Measurements from ENCODE around the gene RSPH10B2. TPM values are rescaled to one million over a fixed set of nuclear protein-coding genes. Genes with fewer than 3 reads are reported as not detected.
A peak's percentile ranks its signal among the peaks of the same experiment; 100 is the strongest.
"Not testable (repeated sequence)": the region's sequence is repeated elsewhere in the genome, so short reads cannot be mapped to it uniquely, and the experiment has no call there.

Gene RSPH10B2
- total and polyA plus RNA-seq, 7 experiments from 2014 or later, result 0.72 to 0.94 (median 0.80) TPM; not detected in 3

DNA sequence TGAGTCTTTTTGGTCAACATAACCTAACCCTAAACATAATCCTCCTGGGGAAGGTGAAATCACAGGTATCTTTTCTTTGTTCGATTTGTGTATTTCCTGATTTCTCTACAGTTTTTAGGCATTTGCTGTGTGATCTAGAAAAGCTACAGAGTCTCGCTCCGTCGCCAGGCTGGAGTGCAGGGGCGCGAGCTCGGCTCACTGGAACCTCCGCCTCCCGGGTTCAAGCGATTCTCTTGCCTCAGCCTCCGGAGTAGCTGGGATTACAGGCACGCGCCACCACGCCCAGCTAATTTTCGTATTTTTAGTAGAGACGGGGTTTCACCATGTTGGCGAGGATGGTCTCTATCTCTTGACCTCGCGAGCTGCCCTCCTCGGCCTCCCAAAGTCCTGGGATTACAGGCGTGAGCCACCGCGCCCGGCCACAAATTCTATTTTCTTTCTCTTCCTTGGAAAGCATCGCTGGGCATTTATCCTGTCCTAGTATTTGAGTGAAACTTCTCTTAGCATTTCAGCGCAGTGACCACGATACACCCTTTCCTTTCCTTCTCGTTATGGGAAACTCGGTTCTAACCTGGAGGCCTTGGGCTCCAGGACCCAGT lies 24.9 kb upstream of the RSPH10B2 start:
- Mint-ChIP-seq H3K27ac (peak overlapping the region; percentile 87 to 96 (median 92)), H3K36me3 (peaks cover 3 to 27% (median 16%) of the 10 kb centered on the region in 5 donors), H3K4me3 (peak overlapping the region; percentile 91 to 99 (median 94)), H3K4me1 (peaks cover 13 to 40% (median 26%) of the 10 kb centered on the region in 7 donors)
- Histone ChIP-seq H3K27ac (ENCODE audit: low read depth, low read length) (peak overlapping the region; percentile 91), H3K36me3 (ENCODE audit: control insufficient read depth in 2 of 3, insufficient read depth in 3 of 3, low read length in 3 of 3) (peaks cover 0 to 12% (median 0%) of the 10 kb centered on the region in 3 experiments), H3K4me3 (ENCODE audit: low read length) (peak overlapping the region; percentile 73)
- not testable (repeated sequence) for H3K27me3 ChIP-seq (ENCODE audit: control insufficient read depth in 2 of 2, insufficient read depth in 2 of 2, low read length in 2 of 2); H3K9me3 ChIP-seq (ENCODE audit: control insufficient read depth in 2 of 3, low read length in 3 of 3); H3K4me1 ChIP-seq (ENCODE audit: control insufficient read depth in 2 of 2, insufficient read depth in 2 of 2, low read length in 2 of 2); H3K27me3 Mint-ChIP-seq; DNase-seq; H3K9me3 Mint-ChIP-seq; ATAC-seq
- POLR2A ChIA-PET, result interaction anchor here (0.6 kb wide), 2 partner anchors 151 to 1153 kb away, joined by 3 to 4 read pairs; partner anchors contain the start of gene ZDHHC4
- CTCF ChIA-PET, result interaction anchor here (1.7 kb wide), 1 partner anchor 22 kb away, joined by 3 read pairs; the partner anchor contains the start of gene ZNF12
- intact Hi-C loops (cut with micrococcal nuclease), result loop anchor here (1.0 to 2.0 kb wide), 4 partner anchors 22 to 139 kb away; partner anchors contain the start of genes INTS15 (in 2 of the 2) and ZNF316 (in 1 of the 2)

DNA sequence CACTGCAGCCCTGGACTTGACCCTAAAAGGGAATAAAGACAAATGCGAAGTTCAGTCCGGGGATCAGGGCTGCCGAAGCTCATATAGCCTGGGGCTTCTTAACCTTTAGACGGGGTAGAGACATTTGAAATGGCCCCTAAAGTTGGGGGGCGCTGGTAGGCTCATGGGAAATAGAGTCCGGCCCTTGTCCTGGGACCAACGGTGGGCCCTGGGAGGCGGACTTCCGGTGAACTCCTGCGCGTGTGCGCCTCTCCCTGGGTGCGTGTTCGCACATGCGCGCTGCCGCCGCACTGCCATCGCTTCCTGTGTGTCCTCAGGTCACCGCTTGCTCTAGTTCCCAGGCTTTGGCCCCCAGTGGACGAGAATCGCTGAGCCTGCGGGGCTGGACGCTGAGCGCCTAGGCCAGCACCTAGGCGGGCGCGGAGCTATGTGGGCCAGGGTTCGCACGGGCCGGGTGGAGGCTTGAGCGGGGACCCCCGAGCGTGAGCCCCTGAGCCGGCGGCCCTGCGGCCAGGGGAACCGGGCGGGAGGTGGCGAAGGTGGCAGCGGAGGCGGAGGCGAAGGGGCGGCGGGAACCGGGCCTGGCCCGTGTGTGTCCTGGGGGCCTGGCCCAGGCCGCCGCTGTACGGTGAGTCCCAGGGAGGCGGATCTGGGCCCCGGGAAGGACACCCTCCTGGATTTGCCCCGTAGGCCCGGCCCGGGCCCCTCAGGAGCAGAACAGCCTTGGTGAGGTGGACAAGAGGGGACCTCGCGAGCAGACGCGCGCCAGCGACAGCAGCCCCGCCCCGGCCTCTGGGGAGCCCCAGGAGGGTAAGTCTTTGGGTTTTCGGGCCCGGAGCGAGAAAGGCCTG lies 24.2 kb upstream of the RSPH10B2 start:
- peaks cover 0 to 4% (median 0%) of the 10 kb centered on the region in 5 donors for H3K27me3 Mint-ChIP-seq
- Histone ChIP-seq H3K4me3 (ENCODE audit: low read length) (peak overlapping the region; percentile 73), H3K27ac (ENCODE audit: low read depth, low read length) (peak overlapping the region; percentile 91), H3K27me3 (ENCODE audit: control insufficient read depth in 2 of 2, insufficient read depth in 2 of 2, low read length in 2 of 2) (no peaks in the 10 kb centered on the region), H3K36me3 (ENCODE audit: control insufficient read depth in 2 of 3, insufficient read depth in 3 of 3, low read length in 3 of 3) (peaks cover 0 to 15% (median 0%) of the 10 kb centered on the region in 3 experiments), H3K4me1 (ENCODE audit: control insufficient read depth in 2 of 2, insufficient read depth in 2 of 2, low read length in 2 of 2) (peaks cover 4 to 8% of the 10 kb centered on the region in 2 donors), H3K9me3 (ENCODE audit: control insufficient read depth in 2 of 3, low read length in 3 of 3) (no peaks in the 10 kb centered on the region)
- H3K4me3 Mint-ChIP-seq, result peak overlapping the region; percentile 91 to 99 (median 94)
- POLR2A ChIA-PET, result interaction anchor here (0.6 to 1.4 kb wide), 3 partner anchors 22 to 1154 kb away, joined by 3 to 4 read pairs (median 3); partner anchors contain the start of gene ZDHHC4
- H3K9me3 Mint-ChIP-seq, result peaks cover 0 to 6% (median 0%) of the 10 kb centered on the region in 11 donors
- intact Hi-C loops (cut with micrococcal nuclease), result loop anchor here (1.0 to 2.0 kb wide), 4 partner anchors 22 to 139 kb away; partner anchors contain the start of genes INTS15 (in 2 of the 2) and ZNF316 (in 1 of the 2)
- ATAC-seq, result peak; percentile 97
- CTCF ChIA-PET, result interaction anchor here (1.7 kb wide), 1 partner anchor 22 kb away, joined by 3 read pairs; the partner anchor contains the start of gene ZNF12
- DNase-seq, result peak; percentile 68 to 84 (median 76)
- peaks cover 13 to 42% (median 26%) of the 10 kb centered on the region in 7 donors for H3K4me1 Mint-ChIP-seq
- H3K27ac Mint-ChIP-seq, result peak overlapping the region; percentile 88 to 96 (median 92)
- H3K36me3 Mint-ChIP-seq, result peaks cover 3 to 31% (median 16%) of the 10 kb centered on the region in 5 donors

DNA sequence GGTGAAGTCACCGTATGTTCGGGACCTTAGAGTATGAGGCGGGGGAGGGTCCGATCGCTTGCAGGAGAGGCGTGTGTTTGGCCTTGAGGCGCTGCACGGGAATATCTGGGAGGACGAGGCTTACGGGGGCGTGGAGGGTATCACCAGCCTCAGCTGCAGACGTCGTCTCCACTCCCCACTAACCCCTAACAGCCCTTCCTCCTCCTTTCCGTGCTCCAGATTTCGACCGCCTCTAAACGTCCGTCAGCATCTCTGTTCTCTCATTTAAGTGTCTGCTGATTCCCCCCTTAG lies 23.6 kb upstream of the RSPH10B2 start:
- Mint-ChIP-seq H3K27ac (peak overlapping the region; percentile 64 to 96 (median 92)), H3K36me3 (peaks cover 3 to 34% (median 20%) of the 10 kb centered on the region in 5 donors), H3K27me3 (peaks cover 0 to 4% (median 0%) of the 10 kb centered on the region in 5 donors), H3K9me3 (peaks cover 0 to 6% (median 0%) of the 10 kb centered on the region in 11 donors), H3K4me3 (peak overlapping the region; percentile 91 to 99 (median 94)), H3K4me1 (peaks cover 13 to 45% (median 28%) of the 10 kb centered on the region in 7 donors)
- ATAC-seq (no peak), DNase-seq (no peak)
- ChIA-PET CTCF (no interaction called here), POLR2A (interaction anchor here (1.4 kb wide), 1 partner anchor 23 kb away, joined by 3 read pairs; no protein-coding TSS in a partner anchor)
- Histone ChIP-seq H3K4me3 (ENCODE audit: low read length) (peak overlapping the region; percentile 73), H3K36me3 (ENCODE audit: control insufficient read depth in 2 of 3, insufficient read depth in 3 of 3, low read length in 3 of 3) (peaks cover 0 to 20% (median 0%) of the 10 kb centered on the region in 3 experiments), H3K4me1 (ENCODE audit: control insufficient read depth in 2 of 2, insufficient read depth in 2 of 2, low read length in 2 of 2) (peaks cover 4 to 8% of the 10 kb centered on the region in 2 donors), H3K9me3 (ENCODE audit: control insufficient read depth in 2 of 3, low read length in 3 of 3) (no peaks in the 10 kb centered on the region), H3K27ac (ENCODE audit: low read depth, low read length) (peak overlapping the region; percentile 91), H3K27me3 (ENCODE audit: control insufficient read depth in 2 of 2, insufficient read depth in 2 of 2, low read length in 2 of 2) (no peaks in the 10 kb centered on the region)
- intact Hi-C loops (cut with micrococcal nuclease), result no loop called here

DNA sequence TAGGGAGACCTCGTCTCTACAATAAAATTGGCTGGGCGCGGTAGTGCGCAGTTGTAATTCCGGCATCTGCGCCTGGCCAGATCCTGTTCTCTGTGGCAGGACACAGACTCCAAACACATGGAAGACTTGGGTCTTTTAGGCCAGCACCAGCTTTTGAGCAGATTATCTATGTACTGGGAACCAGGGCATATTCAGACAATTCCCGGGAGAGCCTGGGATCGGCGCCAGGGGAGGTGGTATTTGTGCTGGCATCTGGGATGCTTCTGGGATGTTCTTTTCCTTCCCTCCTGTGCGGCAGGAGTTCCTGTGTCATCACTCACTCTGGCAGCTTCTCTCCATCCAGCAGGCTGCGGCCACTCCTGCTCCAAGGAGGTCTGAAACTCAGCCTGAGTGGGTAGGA lies 15.5 kb upstream of the RSPH10B2 start:
- H3K27me3 Mint-ChIP-seq; H3K4me3 Mint-ChIP-seq; intact Hi-C loops (cut with micrococcal nuclease); ATAC-seq; H3K9me3 Mint-ChIP-seq; H3K9me3 ChIP-seq (ENCODE audit: control insufficient read depth in 2 of 3, low read length in 3 of 3); DNase-seq; H3K4me3 ChIP-seq (ENCODE audit: low read length); H3K4me1 ChIP-seq (ENCODE audit: control insufficient read depth in 2 of 2, insufficient read depth in 2 of 2, low read length in 2 of 2); H3K27ac Mint-ChIP-seq; CTCF ChIA-PET; H3K27ac ChIP-seq (ENCODE audit: low read depth, low read length); POLR2A ChIA-PET; H3K27me3 ChIP-seq (ENCODE audit: control insufficient read depth in 2 of 2, insufficient read depth in 2 of 2, low read length in 2 of 2): not testable (repeated sequence)
- Mint-ChIP-seq H3K36me3 (peaks cover 0 to 35% (median 19%) of the 10 kb centered on the region in 5 donors), H3K4me1 (peaks cover 2 to 22% (median 7%) of the 10 kb centered on the region in 7 donors)
- H3K36me3 ChIP-seq (ENCODE audit: control insufficient read depth in 2 of 3, insufficient read depth in 3 of 3, low read length in 3 of 3), result peaks cover 0 to 41% (median 13%) of the 10 kb centered on the region in 3 experiments

DNA sequence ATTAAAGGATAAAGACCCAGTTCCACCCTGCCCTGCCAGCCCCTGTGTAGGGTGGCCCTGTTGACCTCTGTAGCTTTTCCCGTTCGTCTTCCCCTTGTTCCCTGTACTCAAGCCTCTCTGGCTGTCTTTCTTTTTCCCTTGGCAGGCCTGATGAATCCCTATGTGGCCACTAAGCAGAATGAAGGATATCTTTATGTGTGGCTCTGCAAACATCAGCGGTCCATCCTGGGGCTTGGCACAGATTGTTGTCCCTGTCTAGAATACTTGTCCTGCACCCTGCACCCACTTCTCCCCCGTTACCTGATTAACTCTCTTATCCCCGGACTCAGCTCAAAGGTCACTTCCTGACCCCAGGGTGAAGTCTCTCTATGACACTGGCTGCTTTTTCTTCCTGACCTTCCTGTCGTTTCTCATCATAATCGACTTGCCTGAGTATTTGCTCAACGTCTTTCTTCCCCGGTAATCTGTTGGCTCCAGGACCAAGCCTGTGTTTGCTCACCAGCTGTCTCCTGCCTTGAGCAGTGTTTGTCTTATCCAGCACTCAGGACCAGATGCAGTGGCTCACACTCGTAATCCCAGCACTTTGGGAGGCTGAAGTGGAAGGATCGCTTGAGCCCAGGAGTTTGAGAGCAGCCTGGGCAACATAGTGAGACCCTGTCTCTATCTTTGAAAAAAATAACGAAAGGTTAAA lies 9.3 kb upstream of the RSPH10B2 start:
- CTCF ChIA-PET, result not testable (repeated sequence)

DNA sequence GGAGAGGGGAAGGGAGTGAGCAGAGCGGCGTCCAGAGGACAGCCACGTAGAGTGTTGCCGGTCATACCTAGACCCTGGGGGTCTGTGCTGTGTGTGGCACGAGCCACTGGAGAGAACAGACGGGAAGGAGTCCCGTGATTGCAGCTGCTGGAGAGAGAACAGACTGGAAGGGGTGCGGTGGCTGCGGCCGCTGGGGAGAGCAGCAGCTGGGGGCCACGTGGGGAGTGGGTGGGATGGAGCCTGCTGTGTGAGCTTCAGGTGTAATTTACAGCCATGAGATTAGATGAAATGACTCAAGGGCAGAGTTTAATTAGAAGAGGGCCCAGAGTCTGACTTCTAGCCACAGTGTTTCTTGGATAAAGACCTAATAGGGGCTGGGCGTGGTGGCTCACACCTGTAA lies 4.6 kb upstream of the RSPH10B2 start:
- intact Hi-C loops (cut with micrococcal nuclease); CTCF ChIA-PET; H3K9me3 Mint-ChIP-seq; ATAC-seq; POLR2A ChIA-PET; DNase-seq; H3K4me1 ChIP-seq (ENCODE audit: control insufficient read depth in 2 of 2, insufficient read depth in 2 of 2, low read length in 2 of 2); H3K36me3 ChIP-seq (ENCODE audit: control insufficient read depth in 2 of 3, insufficient read depth in 3 of 3, low read length in 3 of 3); H3K27me3 ChIP-seq (ENCODE audit: control insufficient read depth in 2 of 2, insufficient read depth in 2 of 2, low read length in 2 of 2); H3K27me3 Mint-ChIP-seq; H3K4me1 Mint-ChIP-seq; H3K4me3 ChIP-seq (ENCODE audit: low read length); H3K4me3 Mint-ChIP-seq; H3K36me3 Mint-ChIP-seq; H3K27ac ChIP-seq (ENCODE audit: low read depth, low read length); H3K27ac Mint-ChIP-seq; H3K9me3 ChIP-seq (ENCODE audit: control insufficient read depth in 2 of 3, low read length in 3 of 3): not testable (repeated sequence)

More for the DNA sequence above, 9.3 kb upstream of the RSPH10B2 start:
- Mint-ChIP-seq H3K36me3 (peaks cover 0 to 11% (median 5%) of the 10 kb centered on the region in 5 donors), H3K27ac (peak overlapping the region in 1 of 9 donors; percentile 65)
- ATAC-seq; H3K4me3 Mint-ChIP-seq; intact Hi-C loops (cut with micrococcal nuclease); H3K27ac ChIP-seq (ENCODE audit: low read depth, low read length); H3K27me3 ChIP-seq (ENCODE audit: control insufficient read depth in 2 of 2, insufficient read depth in 2 of 2, low read length in 2 of 2); H3K4me1 Mint-ChIP-seq; H3K4me3 ChIP-seq (ENCODE audit: low read length); H3K9me3 ChIP-seq (ENCODE audit: control insufficient read depth in 2 of 3, low read length in 3 of 3); H3K36me3 ChIP-seq (ENCODE audit: control insufficient read depth in 2 of 3, insufficient read depth in 3 of 3, low read length in 3 of 3); H3K9me3 Mint-ChIP-seq; DNase-seq; POLR2A ChIA-PET; H3K4me1 ChIP-seq (ENCODE audit: control insufficient read depth in 2 of 2, insufficient read depth in 2 of 2, low read length in 2 of 2); H3K27me3 Mint-ChIP-seq: not testable (repeated sequence)
